ACC112 (cell line): ENCODE measurements around the gene GSG1L.
A peak's percentile ranks its signal among the peaks of the same experiment; 100 is the strongest.

ENCODE experiments used
- H2AFZ ChIP-seq: fragments of 200-600 bp; sonication (generic); one replicate; pipeline ENCODE4 v1.6.0; 2017; ENCODE audit warnings: antibody characterized with exemption, low read length; ENCODE audit not compliant: unreplicated experiment
- H3K27ac ChIP-seq: fragments of 200-600 bp; sonication (generic); 2 replicates; pipeline ENCODE4 v1.5.1; 2014; ENCODE audit warnings: low read depth, mild to moderate bottlenecking, antibody characterized with exemption, low read length, moderate library complexity
- H3K27me3 ChIP-seq: fragments of 200-600 bp; sonication (generic); 2 replicates; pipeline ENCODE4 v1.6.1; 2014; ENCODE audit warnings: mild to moderate bottlenecking, antibody characterized with exemption, low read length, moderate library complexity, mixed read lengths; ENCODE audit not compliant: insufficient read depth
- H3K36me3 ChIP-seq: fragments of 200-600 bp; sonication (generic); 2 replicates; pipeline ENCODE4 v1.6.1; 2016; ENCODE audit warnings: mild to moderate bottlenecking, antibody characterized with exemption, low read length, moderate library complexity, mixed read lengths; ENCODE audit not compliant: insufficient read depth
- H3K4me1 ChIP-seq: fragments of 200-600 bp; sonication (generic); one replicate; pipeline ENCODE4 v1.6.1; 2016; ENCODE audit warnings: low read length, mixed read lengths; ENCODE audit not compliant: insufficient read depth, unreplicated experiment, control insufficient read depth
- H3K4me3 ChIP-seq: fragments of 200-600 bp; sonication (generic); 2 replicates; pipeline ENCODE4 v1.5.1; 2014; ENCODE audit warnings: mild to moderate bottlenecking, low read depth, low read length
- H3K79me2 ChIP-seq: fragments of 200-600 bp; sonication (generic); one replicate; pipeline ENCODE4 v1.6.0; 2016; ENCODE audit warnings: low read length; ENCODE audit not compliant: control insufficient read depth, unreplicated experiment, insufficient read depth

GSG1L gene

GRCh38 chr16:28013392-28013791 lies 50.1 kb downstream of the GSG1L start:
- Histone ChIP-seq H3K79me2 (no peaks in the 10 kb centered on the region), H3K27ac (no peak overlapping the region), H2AFZ (no peak overlapping the region), H3K27me3 (peaks cover 44% of the 10 kb centered on the region), H3K4me3 (no peak overlapping the region), H3K36me3 (no peaks in the 10 kb centered on the region), H3K4me1 (peaks cover 22% of the 10 kb centered on the region)

GRCh38 chr16:28011971-28012445 lies 51.5 kb downstream of the GSG1L start:
- Histone ChIP-seq H3K4me1 (peaks cover 22% of the 10 kb centered on the region), H3K27ac (peak overlapping the region; percentile 9; the same call in 1 of the 2 replicates), H3K27me3 (peaks cover 32% of the 10 kb centered on the region), H2AFZ (no peak overlapping the region), H3K36me3 (no peaks in the 10 kb centered on the region), H3K79me2 (no peaks in the 10 kb centered on the region), H3K4me3 (no peak overlapping the region)

DNA sequence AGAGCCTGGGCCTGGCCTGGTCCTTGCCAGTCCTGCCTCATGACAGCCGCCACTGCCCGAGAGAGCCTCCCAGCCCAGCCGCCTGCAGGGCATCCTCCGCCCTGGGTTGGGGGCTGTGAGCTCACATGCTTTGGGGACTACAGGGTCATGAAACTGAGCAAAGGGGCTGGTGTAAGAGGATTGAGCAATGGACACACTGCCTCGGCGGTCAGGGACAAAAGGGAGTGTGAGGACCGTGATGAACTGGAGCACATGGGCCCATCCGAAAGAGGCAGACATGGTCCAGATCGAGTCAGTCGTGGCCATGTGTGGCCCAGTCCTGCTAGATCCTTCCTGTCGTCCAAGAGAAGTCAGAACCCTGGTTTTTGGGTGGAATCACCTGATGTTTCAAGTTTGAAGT lies 52.3 kb downstream of the GSG1L start:
- Histone ChIP-seq H3K27ac (peak overlapping the region; percentile 76), H2AFZ (peak overlapping the region; percentile 23), H3K79me2 (no peaks in the 10 kb centered on the region), H3K4me3 (no peak overlapping the region), H3K36me3 (no peaks in the 10 kb centered on the region), H3K27me3 (peaks cover 30% of the 10 kb centered on the region), H3K4me1 (peaks cover 22% of the 10 kb centered on the region)

- H3K4me3 ChIP-seq: no peak overlapping the region
- H3K27me3 ChIP-seq: peaks cover 28% of the 10 kb centered on the region
- peak overlapping the region; percentile 76 for H3K27ac ChIP-seq
- H3K36me3 ChIP-seq: no peaks in the 10 kb centered on the region
- no peaks in the 10 kb centered on the region for H3K79me2 ChIP-seq
- peak overlapping the region; percentile 23 for H2AFZ ChIP-seq
- H3K4me1 ChIP-seq: peaks cover 22% of the 10 kb centered on the region
Observed at GRCh38 chr16:28010671-28011070, 52.8 kb downstream of the GSG1L start.

GRCh38 chr16:28009586-28010373 lies 53.7 kb downstream of the GSG1L start:
- peaks cover 22% of the 10 kb centered on the region for H3K4me1 ChIP-seq
- no peaks in the 10 kb centered on the region for H3K79me2 ChIP-seq
- H3K27me3 ChIP-seq: peaks cover 21% of the 10 kb centered on the region
- H2AFZ ChIP-seq: no peak overlapping the region
- H3K4me3 ChIP-seq: no peak overlapping the region
- no peak overlapping the region for H3K27ac ChIP-seq
- no peaks in the 10 kb centered on the region for H3K36me3 ChIP-seq

DNA sequence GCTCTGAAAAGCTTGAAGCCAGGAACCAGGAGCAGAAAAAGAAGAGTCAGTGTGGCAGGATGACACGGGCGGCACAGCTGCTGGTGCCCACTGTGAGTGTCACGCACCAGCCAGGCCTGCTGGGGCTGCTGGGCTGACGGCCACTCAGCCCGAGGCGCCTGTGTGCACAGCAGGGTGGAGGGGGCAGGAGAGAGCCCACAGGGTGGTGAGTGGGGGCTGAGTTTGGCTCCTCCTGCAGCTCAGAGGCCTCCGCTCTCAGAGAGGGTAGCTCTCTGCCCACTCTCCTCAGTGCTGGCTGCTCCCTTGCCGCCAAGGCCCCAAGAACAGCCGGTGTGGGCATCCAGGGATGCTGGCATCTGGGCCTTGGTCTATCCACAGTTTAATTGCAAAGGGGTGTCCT lies 59.6 kb downstream of the GSG1L start:
- peaks cover 22% of the 10 kb centered on the region for H3K27me3 ChIP-seq
- H3K4me1 ChIP-seq: no peaks in the 10 kb centered on the region
- H3K27ac ChIP-seq: no peak overlapping the region
- no peaks in the 10 kb centered on the region for H3K79me2 ChIP-seq
- H3K36me3 ChIP-seq: no peaks in the 10 kb centered on the region
- no peak overlapping the region for H2AFZ ChIP-seq
- no peak overlapping the region for H3K4me3 ChIP-seq

GRCh38 chr16:28003021-28003865 lies 60.3 kb downstream of the GSG1L start:
- H3K79me2 ChIP-seq: no peaks in the 10 kb centered on the region
- no peaks in the 10 kb centered on the region for H3K36me3 ChIP-seq
- no peak overlapping the region for H2AFZ ChIP-seq
- no peak overlapping the region for H3K27ac ChIP-seq
- peaks cover 22% of the 10 kb centered on the region for H3K27me3 ChIP-seq
- no peaks in the 10 kb centered on the region for H3K4me1 ChIP-seq
- no peak overlapping the region for H3K4me3 ChIP-seq

DNA sequence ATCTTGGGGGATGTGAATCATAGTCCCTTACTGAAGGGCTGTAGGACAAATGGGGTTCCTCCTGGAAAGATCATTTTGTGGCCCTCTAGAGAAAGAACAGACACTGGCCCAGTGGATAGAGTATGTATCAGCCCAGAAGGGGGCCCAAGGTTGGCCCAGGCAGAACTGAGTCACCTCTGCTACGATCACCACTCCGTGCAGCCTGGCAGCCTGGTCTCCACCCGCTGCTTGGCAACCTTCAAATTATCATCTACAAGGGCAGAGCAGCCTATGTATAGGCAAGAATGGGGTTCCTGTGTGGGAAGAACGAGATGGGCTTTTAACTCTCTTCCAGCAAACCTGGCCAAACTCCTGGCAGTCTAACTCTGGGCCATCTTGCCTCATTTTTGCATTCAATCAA lies 61.9 kb downstream of the GSG1L start:
- Histone ChIP-seq H2AFZ (no peak overlapping the region), H3K27ac (no peak overlapping the region), H3K79me2 (no peaks in the 10 kb centered on the region), H3K27me3 (peaks cover 19% of the 10 kb centered on the region), H3K36me3 (no peaks in the 10 kb centered on the region), H3K4me3 (no peak overlapping the region), H3K4me1 (no peaks in the 10 kb centered on the region)

GRCh38 chr16:28001184-28001583 lies 62.3 kb downstream of the GSG1L start:
- Histone ChIP-seq H3K27me3 (peaks cover 16% of the 10 kb centered on the region), H2AFZ (no peak overlapping the region)

GRCh38 chr16:28000314-28001169 lies 63.0 kb downstream of the GSG1L start:
- no peak overlapping the region for H2AFZ ChIP-seq
- H3K4me3 ChIP-seq: no peak overlapping the region
- no peak overlapping the region for H3K27ac ChIP-seq
- H3K79me2 ChIP-seq: no peaks in the 10 kb centered on the region
- H3K4me1 ChIP-seq: no peaks in the 10 kb centered on the region
- peaks cover 12% of the 10 kb centered on the region for H3K27me3 ChIP-seq
- H3K36me3 ChIP-seq: no peaks in the 10 kb centered on the region

More at GRCh38 chr16:28001184-28001583, 62.3 kb downstream of the GSG1L start:
- Histone ChIP-seq H3K4me3 (no peak overlapping the region), H3K27ac (no peak overlapping the region), H3K4me1 (no peaks in the 10 kb centered on the region), H3K36me3 (no peaks in the 10 kb centered on the region), H3K79me2 (no peaks in the 10 kb centered on the region)
